H1 (cell line): ENCODE data around the gene HPN. TPM values are rescaled to one million over a fixed set of nuclear protein-coding genes. Genes with fewer than 3 reads are reported as not detected.
A peak's percentile ranks its signal among the peaks of the same experiment; 100 is the strongest.

Source experiments
- CTCF ChIA-PET: fragments of 300-600 bp; sonication (Branson Sonifier 250); formaldehyde crosslinking; loops from one replicate; lab custom pipeline; 2021; ENCODE audit not compliant: partially characterized antibody; lab: Charles Lee
- POLR2A ChIA-PET: fragments of 300-600 bp; sonication (Branson Sonifier 250); formaldehyde crosslinking; loops from one replicate; lab custom pipeline; 2021; ENCODE audit warnings: inconsistent platforms; ENCODE audit not compliant: partially characterized antibody; lab: Charles Lee
- DNase-seq, 2 experiments: peaks; one replicate each; pipeline versions ENCODE4 v3.0.0 to v3.0.0-alpha.2; 2010 to 2022; ENCODE audit warnings: low spot score in 2 of 2, low read depth in 1 of 2, mixed read lengths in 1 of 2
- FAIRE-seq: peaks from 2 replicates; lab custom pipeline; 2011; peaks lifted over from hg19 to GRCh38; lab: Jason Lieb, UNC
- H2AFZ ChIP-seq: 2 replicates; pipeline ENCODE4 v1.8.1; 2012; ENCODE audit warnings: low read length, inconsistent platforms
- H2AK5ac ChIP-seq: 2 replicates; pipeline ENCODE4 v1.6.1; 2013; ENCODE audit warnings: low read depth, low read length
- H2BK120ac ChIP-seq: replicated peaks from 2 replicates; pipeline ENCODE3; 2013; ENCODE audit warnings: low read depth, low read length, inconsistent platforms
- H2BK12ac ChIP-seq: 2 replicates; pipeline ENCODE4 v1.6.1; 2013; ENCODE audit warnings: low read depth, low read length
- H2BK15ac ChIP-seq: 2 replicates; pipeline ENCODE4 v1.6.1; 2013; ENCODE audit warnings: low read length
- H2BK20ac ChIP-seq: 2 replicates; pipeline ENCODE4 v1.6.1; 2013; ENCODE audit warnings: low read length
- H2BK5ac ChIP-seq: 2 replicates; pipeline ENCODE4 v1.6.1; 2013; ENCODE audit warnings: low read depth, low read length
- H3K14ac ChIP-seq: 2 replicates; pipeline ENCODE4 v1.6.1; 2013; ENCODE audit warnings: inconsistent platforms; ENCODE audit not compliant: insufficient read length
- H3K18ac ChIP-seq: 2 replicates; pipeline ENCODE4 v1.6.1; 2013; ENCODE audit warnings: low read length; ENCODE audit errors: extremely low read depth
- H3K23ac ChIP-seq: 2 replicates; pipeline ENCODE4 v1.6.1; 2013; ENCODE audit warnings: inconsistent platforms; ENCODE audit not compliant: insufficient read length
- H3K23me2 ChIP-seq: 2 replicates; pipeline ENCODE4 v1.6.1; 2013; ENCODE audit warnings: low read depth, low read length
- H3K27ac ChIP-seq: 2 replicates; pipeline ENCODE4 v1.6.1; 2011; ENCODE audit warnings: low read depth, low read length, inconsistent platforms
- H3K27me3 ChIP-seq, 4 experiments: replicated peaks in 1 of 4; 1 replicate in 1 of 4; 2 replicates in 3 of 4; pipeline versions ENCODE4 v1.6.1 to v1.8.1; 2011 to 2013; ENCODE audit warnings: low read length in 3 of 4, mild to moderate bottlenecking in 3 of 4, inconsistent platforms in 2 of 4, mixed read lengths in 2 of 4, moderate library complexity in 1 of 4; ENCODE audit not compliant: control insufficient read depth in 3 of 4, insufficient read depth in 3 of 4; ENCODE audit errors: extremely low read depth in 1 of 4
- H3K36me3 ChIP-seq, 4 experiments: 2 replicates each; pipeline versions ENCODE4 v1.6.1 to v1.8.1; 2011 to 2013; ENCODE audit warnings: mild to moderate bottlenecking in 4 of 4, low read length in 3 of 4, moderate library complexity in 2 of 4, control low read depth in 1 of 4, inconsistent platforms in 1 of 4; ENCODE audit not compliant: insufficient read depth in 4 of 4, control insufficient read depth in 2 of 4
- H3K4ac ChIP-seq: replicated peaks from 2 replicates; pipeline ENCODE3; 2013; ENCODE audit warnings: low read length, low read depth, mixed read lengths, inconsistent platforms; ENCODE audit not compliant: insufficient read length
- H3K4me1 ChIP-seq, 4 experiments: replicated peaks in 1 of 4; 1 replicate in 1 of 4; 2 replicates in 3 of 4; pipeline versions ENCODE4 v1.6.1 to v1.8.1; 2011 to 2013; ENCODE audit warnings: low read length in 3 of 4, inconsistent platforms in 2 of 4, mixed read lengths in 1 of 4; ENCODE audit not compliant: insufficient read depth in 4 of 4, control insufficient read depth in 3 of 4
- H3K4me2 ChIP-seq, 2 experiments: 2 replicates each; pipeline versions ENCODE4 v1.6.1 to v1.8.1; 2011 to 2013; ENCODE audit warnings: low read depth in 2 of 2, low read length in 2 of 2, control low read depth in 1 of 2, inconsistent platforms in 1 of 2, mild to moderate bottlenecking in 1 of 2; ENCODE audit not compliant: insufficient read depth in 1 of 2
- H3K4me3 ChIP-seq, 4 experiments: fragments of 200-600, 300-600 bp in 1 of 4; sonication (generic), shearing (Covaris generic), sonication (Bioruptor Twin) in 1 of 4; 2 replicates each; pipeline versions ENCODE4 v1.5.1 to v1.8.1; 2011 to 2016; ENCODE audit warnings: low read length in 4 of 4, low read depth in 3 of 4, control low read depth in 2 of 4, inconsistent platforms in 2 of 4, mild to moderate bottlenecking in 2 of 4, mixed read lengths in 1 of 4, moderate library complexity in 1 of 4; ENCODE audit not compliant: insufficient read depth in 2 of 4; ENCODE audit errors: extremely low read depth in 1 of 4
- H3K56ac ChIP-seq: replicated peaks from 2 replicates; pipeline ENCODE3; 2013; ENCODE audit warnings: low read depth, mild to moderate bottlenecking, mixed read lengths, low read length, inconsistent platforms; ENCODE audit not compliant: insufficient read length
- H3K79me1 ChIP-seq: 2 replicates; pipeline ENCODE4 v1.6.1; 2013; ENCODE audit warnings: low read depth, low read length, control low read depth
- H3K79me2 ChIP-seq, 2 experiments: 2 replicates each; pipeline versions ENCODE4 v1.6.1 to v1.8.1; 2012 to 2013; ENCODE audit warnings: low read length in 2 of 2, mild to moderate bottlenecking in 2 of 2, inconsistent platforms in 1 of 2; ENCODE audit not compliant: insufficient read depth in 2 of 2, control insufficient read depth in 1 of 2
- H3K9ac ChIP-seq, 4 experiments: replicated peaks in 1 of 4; 1 replicate in 1 of 4; 2 replicates in 3 of 4; pipeline versions ENCODE4 v1.6.1 to v1.8.1; 2011 to 2013; ENCODE audit warnings: low read depth in 3 of 4, low read length in 3 of 4, control low read depth in 2 of 4, mild to moderate bottlenecking in 2 of 4, moderate library complexity in 2 of 4, inconsistent platforms in 1 of 4; ENCODE audit errors: extremely low read depth in 1 of 4
- H3K9me3 ChIP-seq, 2 experiments: 2 replicates each; pipeline versions ENCODE4 v1.6.1 to v1.8.1; 2012 to 2013; ENCODE audit warnings: mild to moderate bottlenecking in 2 of 2, moderate library complexity in 2 of 2, control low read depth in 1 of 2, inconsistent platforms in 1 of 2, low read depth in 1 of 2, low read length in 1 of 2, mixed read lengths in 1 of 2; ENCODE audit not compliant: insufficient read depth in 2 of 2
- H4K20me1 ChIP-seq, 2 experiments: replicated peaks in 1 of 2; 2 replicates each; pipeline versions ENCODE3 to v1.8.1; 2011 to 2013; ENCODE audit warnings: inconsistent platforms in 2 of 2, low read length in 2 of 2, mild to moderate bottlenecking in 1 of 2; ENCODE audit not compliant: insufficient read depth in 2 of 2, control insufficient read depth in 1 of 2
- H4K5ac ChIP-seq: 2 replicates; pipeline ENCODE4 v1.6.1; 2013; ENCODE audit warnings: low read length, low read depth, mixed read lengths, inconsistent platforms; ENCODE audit not compliant: insufficient read length
- H4K8ac ChIP-seq: 2 replicates; pipeline ENCODE4 v1.8.0; 2013; ENCODE audit warnings: mild to moderate bottlenecking, moderate library complexity, low read length, inconsistent platforms; ENCODE audit not compliant: insufficient read depth; ENCODE audit errors: extremely low read depth
- H4K91ac ChIP-seq: replicated peaks from 2 replicates; pipeline ENCODE3; 2013; ENCODE audit warnings: low read length, mixed read lengths, inconsistent platforms; ENCODE audit not compliant: insufficient read length
- ATF2 ChIP-seq: IDR thresholded peaks from 2 replicates; pipeline ENCODE4 v1.6.1; 2012; ENCODE audit warnings: low read length, inconsistent platforms
- CBX5 ChIP-seq: fragments of 300-800, 300-1000 bp; sonication (generic); IDR thresholded peaks from 2 replicates; pipeline ENCODE4 v1.7.1; 2016; ENCODE audit warnings: antibody characterized with exemption, low read length, low read depth
- E2F6 ChIP-seq: IDR thresholded peaks from 2 replicates; pipeline ENCODE4 v1.6.1; 2012; ENCODE audit warnings: inconsistent platforms
- JUND ChIP-seq: IDR thresholded peaks from 2 replicates; pipeline ENCODE4 v1.6.1; 2011; ENCODE audit warnings: mild to moderate bottlenecking, improper control_type of control experiment, low read length
- NRF1 ChIP-seq: IDR thresholded peaks from 2 replicates; pipeline ENCODE4 v1.6.1; 2011; ENCODE audit warnings: mild to moderate bottlenecking, low read depth, low read length, improper control_type of control experiment
- RNF2 ChIP-seq: fragments of 200-900, 300-1000 bp; sonication (generic); IDR thresholded peaks from 2 replicates; pipeline ENCODE4 v1.7.1; 2016; ENCODE audit warnings: borderline replicate concordance, low read depth, mild to moderate bottlenecking, antibody characterized with exemption, low read length; ENCODE audit not compliant: poor library complexity, severe bottlenecking; ENCODE audit errors: missing control alignments
- SIN3A ChIP-seq, 2 experiments: IDR thresholded peaks in 1 of 2; conservative IDR thresholded peaks in 1 of 2; 2 replicates each; pipeline ENCODE4 v1.6.1; 2011 to 2012; ENCODE audit warnings: low read length in 2 of 2, improper control_type of control experiment in 1 of 2, low read depth in 1 of 2, mild to moderate bottlenecking in 1 of 2
- SIX5 ChIP-seq: IDR thresholded peaks from 2 replicates; pipeline ENCODE4 v1.6.1; 2011; ENCODE audit warnings: mild to moderate bottlenecking, low read depth, low read length
- TAF7 ChIP-seq: optimal IDR thresholded peaks from 2 replicates; pipeline ENCODE3; 2011; ENCODE audit warnings: low read depth, mild to moderate bottlenecking, inconsistent platforms, low read length, moderate library complexity, borderline replicate concordance
- TBP ChIP-seq: IDR thresholded peaks from 2 replicates; pipeline ENCODE4 v1.6.1; 2011; ENCODE audit warnings: low read depth, low read length, improper control_type of control experiment
- WGBS, 2 experiments: shearing (Covaris generic) in 1 of 2; methylation state at CpG; one replicate each; pipeline versions ENCODE4 v1.1.6 to v1.1.7; 2013 to 2015; ENCODE audit warnings: low lambda C conversion rate in 2 of 2, mixed read lengths in 2 of 2, inconsistent platforms in 1 of 2, low coverage in 1 of 2, missing lambda C conversion rate in 1 of 2; ENCODE audit not compliant: insufficient replicate concordance in 2 of 2, insufficient coverage in 1 of 2, insufficient read length in 1 of 2; ENCODE audit errors: extremely low coverage in 1 of 2, missing lambda C conversion rate in 1 of 2; 5-methylcytosine and 5-hydroxymethylcytosine counted together
- polyA plus RNA-seq, 7 experiments: library from polyadenylated mRNA; depleted of rRNA in 3 of 7; stranded (reverse) in 5 of 7; unstranded in 2 of 7; fragments of >200 nt in 5 of 7; fragments of 200-250 nt in 2 of 7; gene quantifications; 1 replicate in 5 of 7; 2 replicates in 1 of 7; 4 replicates in 1 of 7; pipeline versions ENCODE4 v1.2.1 to v1.2.3, GENCODE V29; 2011 to 2013; ENCODE audit warnings: missing spikeins in 2 of 7, mixed read lengths in 2 of 7
- total RNA-seq: library from RNA; stranded (reverse); fragmentation: NEBNext Ultra II Directional; extraction: Animal tissue kit (Norgen Biotek cat#: 25700); gene quantifications from 2 replicates; pipeline ENCODE4 v1.2.1, GENCODE V29; 2021

The HPN gene
- total and polyA plus RNA-seq, 2 of the 8 experiments (the other 6 are each of a cell fraction or from before 2014, with no cell fraction given): 14.7 to 33.7 TPM

GRCh38 chr19:34994286-34994642 lies 47.3 kb upstream of the HPN start:
- Histone ChIP-seq H3K4me1 (peaks cover 0 to 10% (median 6%) of the 10 kb centered on the region in 4 experiments; a peak in 6 of 7 replicates), H2BK120ac (no peak overlapping the region), H3K27me3 (no peaks in the 10 kb centered on the region), H3K23ac (no peak overlapping the region), H2AK5ac (no peak overlapping the region), H3K4ac (no peak overlapping the region), H3K14ac (no peak overlapping the region), H2AFZ (no peak overlapping the region), H3K9me3 (no peaks in the 10 kb centered on the region), H2BK15ac (peak overlapping the region; percentile 88; the same call in 1 of the 2 replicates), H3K9ac (no peak overlapping the region), H2BK20ac (no peak overlapping the region), H4K5ac (no peak overlapping the region), H4K91ac (no peak overlapping the region), H3K36me3 (no peaks in the 10 kb centered on the region), H3K56ac (no peak overlapping the region), H3K4me2 (no peak overlapping the region), H3K79me2 (no peaks in the 10 kb centered on the region), H3K27ac (no peak overlapping the region), H3K79me1 (no peaks in the 10 kb centered on the region), H3K4me3 (no peak overlapping the region), H2BK12ac (peak overlapping the region; percentile 63; the same call in 1 of the 2 replicates), H3K18ac (no peak overlapping the region), H4K20me1 (no peaks in the 10 kb centered on the region), H4K8ac (no peak overlapping the region), H2BK5ac (no peak overlapping the region; the same call in 1 of the 2 replicates), H3K23me2 (peaks cover 6% of the 10 kb centered on the region; the same call in 1 of the 2 replicates)
- WGBS, 2 experiments: 79% methylated on average over 9 of the region's 9 CpGs; no CpG with 5 or more reads in 1 of the 2 experiments
- ChIA-PET POLR2A (interaction anchor here (1.4 to 22.5 kb wide), 2 partner anchors 9 to 25 kb away, joined by 3 to 366 read pairs; partner anchors contain the start of gene SCN1B), CTCF (interaction anchor here (1.1 to 1.4 kb wide), 3 partner anchors 18 to 90 kb away, joined by 3 read pairs; no protein-coding TSS in a partner anchor)
- FAIRE-seq (no peak), DNase-seq (no peak)
- TF ChIP-seq SIX5: no peak
- no peak for TF ChIP-seq TBP
- TF ChIP-seq JUND: no peak
- no peak for TF ChIP-seq E2F6
- TF ChIP-seq NRF1: no peak
- no peak for TF ChIP-seq TAF7
- no peak for TF ChIP-seq ATF2
- no peak for TF ChIP-seq SIN3A (conservative IDR thresholded peaks at IDR 0.05 in 1 of 2, IDR thresholded peaks at IDR 0.05 in 1 of 2; ENCODE audit: low read depth in 1 of 2, low read length in 2 of 2)
- TF ChIP-seq CBX5: no peak
- no peak for TF ChIP-seq RNF2
